HG03095 (cell line): Measurements from ENCODE around the gene MFSD6.
"Not testable (repeated sequence)": the region's sequence is repeated elsewhere in the genome, so short reads cannot be mapped to it uniquely, and the experiment has no call there.

Source experiments
- ATAC-seq: cut with Tn5 transposase; IDR thresholded peaks from one replicate; pipeline ENCODE4 v1.9.1; 2021; ENCODE audit warnings: moderate library complexity; ENCODE audit not compliant: unreplicated experiment

The MFSD6 gene

DNA sequence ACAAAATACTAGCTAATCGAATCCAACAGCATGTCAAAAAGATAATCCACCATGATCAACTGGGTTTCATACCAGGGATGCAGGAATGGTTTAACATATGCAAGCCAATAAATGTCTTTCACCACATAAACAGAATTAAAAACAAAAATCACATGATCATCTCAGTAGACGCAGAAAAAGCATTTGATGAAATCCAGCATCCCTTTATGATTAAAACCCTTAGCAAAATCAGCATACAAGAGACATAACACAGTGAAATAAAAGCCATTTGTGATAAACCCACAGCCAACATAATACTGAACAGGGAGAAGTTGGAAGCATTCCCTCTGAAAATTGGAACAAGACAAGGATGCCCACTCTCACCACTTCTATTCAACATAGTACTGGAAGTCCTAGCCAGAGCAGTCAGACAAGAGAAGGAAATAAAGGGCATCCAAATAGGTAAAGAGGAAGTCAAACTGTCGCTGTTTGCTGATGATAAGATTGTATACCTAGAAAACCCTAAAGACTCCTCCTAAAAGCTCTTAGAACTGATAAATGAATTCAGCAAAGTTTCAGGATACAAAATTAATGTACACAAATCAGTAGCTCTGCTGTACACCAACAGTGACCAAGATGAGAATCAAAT lies 86.6 kb downstream of the MFSD6 start:
- not testable (repeated sequence) for ATAC-seq

DNA sequence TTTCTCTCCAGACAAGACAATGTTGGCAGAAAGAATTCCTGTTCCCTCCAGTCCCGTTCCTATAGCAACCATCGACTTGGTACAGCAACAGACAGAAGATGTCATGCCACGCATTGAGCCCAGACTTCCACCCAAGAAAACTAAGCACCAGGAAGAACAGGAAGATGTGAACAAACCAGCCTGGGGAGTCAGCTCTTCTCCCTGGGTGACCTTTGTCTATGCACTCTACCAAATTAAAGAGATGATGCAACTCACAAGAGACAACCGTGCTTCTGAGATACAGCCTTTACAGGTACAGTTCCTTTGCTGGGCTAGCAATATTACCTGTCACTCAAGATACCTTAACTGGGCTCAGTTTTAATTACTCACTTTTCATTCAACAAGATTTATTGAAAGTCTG lies 89.3 kb downstream of the MFSD6 start:
- no peak for ATAC-seq

DNA sequence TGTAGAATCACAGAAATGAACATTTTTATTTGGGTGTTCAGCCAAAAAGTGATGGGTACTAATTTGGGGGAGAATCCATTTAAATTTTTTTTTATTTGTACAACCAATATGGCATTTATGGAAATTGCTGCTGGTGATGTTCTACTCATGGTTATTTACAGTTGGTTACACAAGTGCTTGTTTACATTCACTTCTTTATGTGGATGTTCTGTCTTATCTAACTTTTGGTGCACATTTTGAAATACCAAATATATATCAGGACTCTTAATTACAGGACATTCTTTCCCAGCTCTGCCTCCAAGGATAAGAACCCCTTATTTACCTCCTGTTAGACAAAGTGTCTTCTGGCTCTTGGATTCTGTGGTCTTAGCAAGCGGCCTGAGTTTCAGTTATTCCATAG lies 91.1 kb downstream of the MFSD6 start:
- ATAC-seq = no peak

DNA sequence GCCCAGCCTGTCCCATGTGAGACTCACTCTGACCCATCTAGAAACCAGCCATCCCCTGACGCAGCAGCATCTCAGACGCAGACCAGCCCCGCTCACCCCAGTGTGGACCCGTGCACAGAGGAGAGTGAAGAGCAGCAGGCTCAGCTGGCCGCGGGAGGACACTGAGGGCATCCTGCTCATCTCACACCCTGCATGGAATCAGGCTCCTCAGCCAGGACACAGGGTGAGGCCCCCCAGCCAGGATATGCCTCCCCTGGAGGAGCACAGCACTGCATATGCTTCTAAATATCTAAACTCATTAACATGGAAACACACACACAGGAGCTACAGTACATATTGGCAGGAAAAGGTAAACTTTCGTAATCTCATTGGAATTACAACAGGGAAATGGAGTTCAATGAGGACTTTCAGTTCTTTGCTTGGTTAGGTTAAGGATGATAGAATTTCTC lies 91.9 kb downstream of the MFSD6 start:
- ATAC-seq = no peak

DNA sequence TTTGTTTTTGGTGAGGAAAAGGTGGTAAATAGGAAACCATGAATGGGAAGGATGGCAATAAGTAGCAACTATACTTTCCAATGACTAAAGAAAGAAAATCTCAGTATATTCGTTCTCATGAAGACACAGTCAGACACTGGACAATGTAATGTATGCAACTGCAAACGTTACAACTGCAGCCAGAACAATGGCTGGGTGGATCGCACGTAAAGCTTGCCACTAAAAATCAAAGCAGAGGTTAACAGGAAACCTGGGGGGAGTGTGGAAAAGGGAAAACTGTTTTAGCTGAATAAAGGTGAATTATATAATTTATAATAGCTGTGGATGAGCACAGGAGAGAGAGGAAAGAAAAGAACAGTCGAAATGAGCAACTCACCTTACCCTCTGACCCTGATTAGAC lies 93.1 kb downstream of the MFSD6 start:
- no peak for ATAC-seq

DNA sequence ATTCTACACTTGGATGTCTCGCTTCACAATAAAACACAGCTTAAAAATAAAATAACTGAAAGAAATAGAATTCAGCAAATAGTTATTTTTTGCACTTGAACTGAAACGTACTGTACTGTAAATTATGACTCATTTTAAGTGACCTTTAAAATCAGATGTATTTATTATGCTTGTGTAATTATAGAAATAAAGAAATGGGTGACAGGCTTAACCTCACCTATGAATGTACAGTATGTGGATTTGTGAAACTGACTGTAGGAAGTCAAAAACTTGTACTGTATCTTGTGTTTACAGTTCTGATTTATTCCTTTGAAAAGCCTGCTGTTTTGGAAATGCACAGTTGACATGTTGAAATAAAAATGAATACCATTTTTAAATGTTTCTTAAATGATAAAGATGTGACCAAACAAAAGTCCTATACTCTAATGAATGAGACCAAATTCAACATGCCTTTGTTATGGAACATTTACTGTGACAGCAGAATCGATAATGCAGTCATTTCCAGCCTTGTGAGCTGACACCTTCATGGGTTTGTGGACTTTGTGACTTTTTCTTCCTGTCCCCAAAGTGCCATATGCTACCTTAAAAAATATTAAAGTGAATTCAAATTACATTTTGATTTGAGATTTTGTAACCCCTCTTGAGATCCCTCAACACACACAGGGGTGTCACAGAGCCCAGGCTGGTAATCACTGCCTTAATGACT lies 93.7 kb downstream of the MFSD6 start:
- ATAC-seq = no peak

DNA sequence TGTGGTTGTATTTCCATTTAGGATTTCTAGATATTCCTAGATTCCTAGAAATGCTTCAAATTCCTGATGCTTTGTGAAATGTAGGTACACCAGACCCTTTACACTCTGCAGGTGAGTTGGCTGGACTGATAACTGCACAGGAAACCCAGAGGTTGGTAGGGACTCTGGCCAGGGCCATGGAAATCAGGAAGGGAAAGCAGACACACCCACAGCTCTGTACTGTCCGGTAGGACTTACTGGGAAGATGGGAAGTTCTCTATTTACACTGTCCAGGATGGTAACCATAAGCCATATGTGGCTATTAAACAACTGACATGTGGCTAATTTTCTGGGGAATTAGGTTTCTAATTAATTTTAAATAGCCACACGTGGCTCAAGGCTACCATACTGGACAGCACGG lies 94.9 kb downstream of the MFSD6 start:
- ATAC-seq = no peak

DNA sequence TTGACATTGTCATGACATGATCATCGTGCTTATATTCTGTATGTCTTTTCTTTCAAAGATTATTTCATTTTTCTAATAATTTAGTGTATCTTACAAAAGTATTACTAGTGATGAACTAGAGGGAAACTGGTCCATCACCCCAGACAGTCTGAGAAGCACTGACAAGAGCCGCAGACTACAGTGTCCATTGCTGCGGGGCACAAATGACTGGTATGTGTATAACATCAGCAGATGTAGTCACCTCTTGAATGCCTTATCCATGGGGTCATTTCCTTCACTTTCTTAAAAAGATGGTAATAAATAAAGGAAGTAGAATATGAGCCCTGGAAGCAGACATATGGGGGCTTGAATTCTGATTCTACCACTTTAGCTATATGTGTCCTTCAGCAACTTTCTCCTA lies 96.8 kb downstream of the MFSD6 start:
- no peak for ATAC-seq

DNA sequence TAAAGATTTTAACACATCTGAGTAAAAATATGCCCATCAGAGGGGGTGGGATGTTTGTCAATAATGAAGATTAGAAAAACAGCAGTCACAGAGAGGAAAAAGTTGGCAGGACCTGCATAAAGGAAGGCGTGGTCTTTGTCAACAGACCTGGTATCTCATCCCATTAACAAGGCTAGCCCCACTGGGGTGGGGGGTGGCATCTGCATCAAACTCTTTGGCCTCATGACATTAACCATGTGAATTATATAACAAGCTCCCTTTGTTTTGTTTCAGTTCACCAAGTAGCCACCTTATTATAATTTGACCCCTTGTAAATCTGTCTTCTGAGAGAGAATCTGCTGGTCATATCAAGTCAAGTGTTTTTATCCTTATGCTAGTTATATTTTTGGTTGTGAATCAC lies 97.5 kb downstream of the MFSD6 start:
- no peak for ATAC-seq

DNA sequence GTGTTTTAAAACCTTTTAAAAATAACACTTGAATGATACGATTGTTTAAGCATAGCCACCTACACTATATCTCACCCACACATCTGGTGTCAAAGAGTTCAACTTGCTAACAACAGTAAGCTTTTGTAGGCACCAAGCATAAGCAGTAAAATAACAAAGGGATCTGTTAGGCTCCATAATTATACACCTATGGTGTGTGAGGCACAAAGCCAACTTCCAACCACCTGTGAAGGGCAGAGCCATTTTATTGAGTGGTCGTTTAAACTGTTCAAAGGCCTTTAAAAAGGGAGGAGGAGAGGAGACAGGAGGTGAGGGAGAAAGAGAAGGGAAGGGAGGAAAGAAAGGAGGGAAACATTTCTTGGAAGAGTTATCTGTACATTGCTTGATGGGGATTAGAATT lies 98.5 kb downstream of the MFSD6 start:
- ATAC-seq = no peak

DNA sequence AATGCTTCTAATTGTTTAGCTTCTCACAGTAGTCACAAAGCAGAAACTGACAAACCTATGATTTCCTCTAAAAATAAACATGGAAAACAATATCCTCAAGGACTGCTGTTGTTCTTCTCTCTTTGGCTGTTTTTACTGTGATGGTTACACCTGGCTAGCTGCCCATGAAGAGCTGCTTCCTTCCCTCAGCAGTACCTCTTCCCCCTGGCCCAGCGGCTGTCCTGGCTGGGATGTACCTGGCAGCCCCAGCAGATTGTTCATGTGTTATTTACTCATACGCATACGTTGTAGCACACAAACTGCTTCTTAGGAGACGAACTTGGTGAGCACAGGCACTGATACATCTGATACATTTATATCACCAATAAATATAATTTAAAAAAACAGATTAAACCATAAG lies 99.0 kb downstream of the MFSD6 start:
- ATAC-seq = no peak

DNA sequence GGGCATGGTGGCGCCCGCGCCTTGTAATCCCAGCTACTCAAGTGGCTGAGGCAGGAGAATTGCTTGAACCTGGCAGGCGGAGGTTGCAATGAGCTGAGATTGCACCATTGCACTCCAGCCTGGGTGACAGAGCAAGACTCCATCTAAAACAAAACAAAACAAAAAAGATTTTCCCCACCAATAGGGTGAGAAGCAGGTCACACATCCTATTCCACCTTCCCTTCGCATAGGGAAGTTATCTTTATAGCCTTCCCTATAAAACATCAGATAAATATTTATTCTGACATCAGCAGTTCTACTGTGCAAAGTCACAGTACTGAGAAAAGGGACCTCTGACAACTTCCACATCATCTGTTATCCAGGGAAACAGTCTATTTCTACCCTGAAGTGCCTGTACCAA lies 101.7 kb downstream of the MFSD6 start:
- not testable (repeated sequence) for ATAC-seq

DNA sequence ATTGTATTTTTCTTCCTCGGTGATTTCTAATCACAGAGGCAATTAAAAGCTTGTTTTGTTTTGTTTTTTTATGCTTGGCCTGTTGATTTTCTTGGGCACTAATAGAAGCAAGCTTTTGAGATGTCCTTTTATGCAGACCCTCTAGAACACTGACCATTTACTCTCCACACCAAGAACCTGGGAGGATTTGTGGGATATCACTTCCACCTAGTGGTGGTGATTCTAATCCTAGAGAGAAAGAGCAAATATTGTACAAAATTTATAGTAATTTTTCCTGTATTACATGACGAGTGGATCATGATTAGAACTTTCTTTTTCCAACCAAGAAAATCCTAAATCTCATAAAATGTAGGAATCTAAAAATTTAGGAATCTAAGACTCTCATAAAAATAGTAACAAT lies 102.9 kb downstream of the MFSD6 start:
- no peak for ATAC-seq

DNA sequence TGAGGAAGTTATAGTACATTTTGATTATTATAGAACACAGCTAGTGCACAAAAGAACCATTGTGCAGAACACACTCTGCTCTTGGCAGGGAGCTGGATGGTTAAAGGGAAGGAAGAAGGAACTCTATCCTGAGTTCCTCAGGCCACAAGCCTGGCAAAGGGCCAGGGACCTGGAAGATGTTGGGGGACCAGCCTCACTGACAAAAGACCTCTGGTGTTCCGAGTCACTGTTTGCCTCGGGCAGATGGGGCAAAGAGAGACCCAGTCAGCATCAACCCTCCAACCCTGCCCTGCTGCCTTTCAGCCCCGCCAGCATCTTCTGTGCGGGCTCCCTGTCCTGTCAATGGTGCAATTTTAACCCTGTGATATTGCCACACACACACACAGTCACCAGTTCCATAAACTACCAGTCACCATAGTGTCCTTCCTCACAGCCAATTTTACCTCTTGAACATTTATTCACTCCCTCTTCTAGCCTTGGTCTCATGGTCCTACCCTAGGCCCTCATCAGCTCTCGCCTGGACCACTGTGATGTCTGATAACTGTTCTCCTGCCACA lies 104.5 kb downstream of the MFSD6 start:
- no peak for ATAC-seq

DNA sequence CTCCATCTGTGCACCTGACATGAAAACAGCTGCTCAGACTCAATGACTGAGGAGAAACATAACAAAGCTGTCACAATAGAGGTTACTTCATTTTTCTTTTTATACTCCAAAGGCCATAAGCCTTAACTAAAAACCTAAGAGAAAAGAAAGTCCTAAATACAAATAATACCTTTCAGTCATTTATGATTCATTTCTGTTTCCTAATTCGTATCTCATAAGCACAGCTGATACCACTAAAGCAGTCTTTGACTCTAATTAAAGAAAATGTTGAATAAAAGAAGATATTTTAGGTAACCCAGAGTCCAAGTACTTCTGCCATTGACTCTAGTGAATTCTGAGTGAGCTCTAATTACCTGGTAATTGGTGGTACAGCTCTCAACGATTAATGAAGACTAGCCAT lies 105.7 kb downstream of the MFSD6 start:
- ATAC-seq = no peak

DNA sequence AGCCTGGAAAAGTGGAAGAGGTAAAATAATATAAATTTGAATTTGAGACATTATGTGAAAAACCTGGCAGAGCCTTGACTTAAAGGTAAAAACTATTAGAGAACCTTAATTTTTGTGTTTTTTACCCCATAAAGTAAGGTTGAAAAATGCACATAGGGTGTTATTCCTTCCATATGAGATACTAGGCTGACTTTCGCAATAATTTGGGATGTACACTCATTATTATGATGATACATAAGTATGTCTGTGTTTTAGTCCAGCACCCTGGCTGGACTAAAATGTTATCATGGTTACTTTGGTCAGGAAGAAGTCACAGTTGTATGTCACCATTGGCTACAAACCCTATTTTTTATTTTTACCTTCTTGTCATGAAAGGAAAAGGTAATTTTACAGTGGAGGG lies 106.5 kb downstream of the MFSD6 start:
- ATAC-seq = no peak

DNA sequence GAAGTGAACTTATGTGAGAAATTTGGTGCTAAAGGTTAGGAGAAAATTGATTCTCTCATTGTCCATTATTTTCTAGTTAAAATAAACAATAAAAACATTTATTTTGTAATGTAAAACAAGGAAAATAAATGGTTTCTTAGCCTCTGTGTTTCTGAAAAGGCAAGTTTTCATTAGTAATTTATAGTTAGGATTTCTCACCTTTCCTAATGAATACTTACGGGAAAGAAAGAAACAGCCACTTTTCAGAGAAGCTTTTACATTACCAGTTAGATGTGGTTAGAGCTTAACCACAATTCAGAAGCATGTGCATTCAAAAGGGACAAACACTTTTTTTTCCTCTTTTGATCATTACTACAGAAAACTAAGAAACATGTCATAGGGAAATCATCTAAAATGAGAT lies 107.5 kb downstream of the MFSD6 start:
- no peak for ATAC-seq

DNA sequence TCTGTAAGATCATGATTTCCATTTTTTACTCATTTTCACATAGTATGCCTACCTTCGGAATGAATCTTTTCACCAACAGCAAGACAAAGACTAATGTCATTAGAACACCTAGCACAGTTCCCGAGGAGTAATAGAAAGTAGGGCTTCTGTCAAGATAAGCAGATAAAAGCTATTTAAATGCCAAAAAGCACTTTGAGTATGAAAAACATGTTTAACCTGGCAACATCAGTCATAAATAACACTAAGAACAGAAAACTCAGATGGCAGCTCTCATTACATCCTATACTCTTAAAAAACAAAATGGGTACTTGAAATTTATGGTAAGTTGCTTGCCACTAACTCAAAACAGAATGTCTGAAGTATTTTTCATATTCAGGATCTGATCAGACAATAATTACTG lies 109.3 kb downstream of the MFSD6 start:
- ATAC-seq = no peak

DNA sequence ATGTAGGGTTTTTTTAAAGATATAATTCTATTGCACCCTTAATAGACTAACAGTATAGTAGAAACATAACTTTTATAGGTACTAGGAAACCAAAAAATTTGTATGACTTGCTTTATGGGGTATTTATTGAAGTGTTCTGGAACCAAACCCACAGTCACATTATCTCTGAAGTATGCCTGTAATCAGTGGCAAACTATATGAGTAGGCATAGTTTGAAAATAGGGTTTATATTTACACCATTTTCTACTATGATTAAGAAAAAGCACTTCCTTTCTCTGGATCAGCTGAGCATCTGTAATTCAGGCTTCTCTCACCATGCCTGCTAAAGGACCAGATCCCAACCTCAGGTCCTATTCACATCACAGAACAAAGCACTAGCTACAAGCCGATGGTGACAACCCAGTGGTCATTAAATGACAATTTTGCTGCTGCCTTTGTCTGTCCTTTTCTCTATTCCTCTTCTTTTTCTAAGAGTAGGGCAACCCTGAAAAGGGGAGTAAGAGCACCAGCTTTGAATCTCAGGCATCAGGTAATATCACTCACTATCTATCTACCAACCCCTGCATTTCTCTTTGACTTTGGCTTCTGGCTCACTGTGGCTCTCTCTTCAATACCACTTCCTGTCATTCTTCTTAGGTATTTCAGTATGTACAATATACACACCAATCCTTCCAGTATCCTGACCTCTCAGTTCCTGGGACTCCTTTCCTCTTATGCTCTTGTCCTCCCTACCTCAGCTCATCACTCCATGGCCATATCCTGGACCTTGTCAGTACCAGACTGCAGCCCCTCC lies 112.0 kb downstream of the MFSD6 start:
- ATAC-seq = no peak

DNA sequence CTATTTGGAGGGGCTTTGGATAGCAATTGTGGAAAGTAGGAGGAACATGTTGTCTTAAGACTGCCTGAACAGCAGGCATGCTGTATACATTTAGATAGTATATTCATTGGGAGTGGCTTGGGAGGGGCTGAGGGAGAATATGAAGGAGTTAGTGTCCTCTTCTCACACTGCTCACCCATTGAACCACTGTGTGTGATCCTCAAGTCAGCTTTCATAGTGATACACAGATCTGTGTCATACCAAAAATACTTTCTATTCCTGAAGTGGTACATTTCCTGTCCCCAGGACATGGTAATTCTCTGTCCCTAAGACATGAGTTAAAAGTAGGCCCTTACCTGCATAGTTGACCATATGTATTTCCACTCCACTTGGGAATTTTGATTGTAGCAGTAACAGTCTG lies 116.8 kb downstream of the MFSD6 start:
- ATAC-seq = no peak

DNA sequence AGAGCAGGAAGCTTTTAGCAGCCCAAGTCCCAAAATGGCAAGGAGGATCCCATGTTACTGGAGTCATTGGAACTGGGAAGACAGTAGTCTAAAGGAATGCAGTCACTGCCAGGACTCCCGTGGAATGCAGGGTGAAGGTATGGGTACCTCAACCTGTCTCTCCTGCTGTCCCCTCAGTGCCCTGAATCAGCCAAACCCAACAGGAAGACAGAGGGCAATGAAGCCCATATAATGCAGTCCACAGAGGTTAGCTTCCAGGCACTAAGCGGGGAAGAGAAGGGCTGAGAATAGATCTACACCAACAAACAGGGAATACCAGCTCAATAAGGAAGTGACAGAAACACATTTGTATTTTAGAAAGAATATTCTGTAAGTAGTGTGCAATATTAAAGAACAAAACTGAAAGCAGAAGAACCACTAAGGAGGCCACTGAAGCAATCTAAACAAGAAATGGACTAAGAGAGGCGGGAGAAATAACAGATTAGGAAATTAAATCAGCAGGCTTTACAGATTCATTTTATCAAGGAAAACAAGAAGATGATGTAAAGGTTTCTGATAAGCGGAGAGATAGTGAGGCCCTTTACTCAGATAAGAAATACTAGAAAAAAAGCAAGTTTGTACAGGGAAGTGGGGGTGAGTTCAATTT lies 118.1 kb downstream of the MFSD6 start:
- ATAC-seq = no peak
